ENCODE results near the gene SLC39A11.
A peak's percentile ranks its signal among the peaks of the same experiment; 100 is the strongest.

SLC39A11 gene

DNA sequence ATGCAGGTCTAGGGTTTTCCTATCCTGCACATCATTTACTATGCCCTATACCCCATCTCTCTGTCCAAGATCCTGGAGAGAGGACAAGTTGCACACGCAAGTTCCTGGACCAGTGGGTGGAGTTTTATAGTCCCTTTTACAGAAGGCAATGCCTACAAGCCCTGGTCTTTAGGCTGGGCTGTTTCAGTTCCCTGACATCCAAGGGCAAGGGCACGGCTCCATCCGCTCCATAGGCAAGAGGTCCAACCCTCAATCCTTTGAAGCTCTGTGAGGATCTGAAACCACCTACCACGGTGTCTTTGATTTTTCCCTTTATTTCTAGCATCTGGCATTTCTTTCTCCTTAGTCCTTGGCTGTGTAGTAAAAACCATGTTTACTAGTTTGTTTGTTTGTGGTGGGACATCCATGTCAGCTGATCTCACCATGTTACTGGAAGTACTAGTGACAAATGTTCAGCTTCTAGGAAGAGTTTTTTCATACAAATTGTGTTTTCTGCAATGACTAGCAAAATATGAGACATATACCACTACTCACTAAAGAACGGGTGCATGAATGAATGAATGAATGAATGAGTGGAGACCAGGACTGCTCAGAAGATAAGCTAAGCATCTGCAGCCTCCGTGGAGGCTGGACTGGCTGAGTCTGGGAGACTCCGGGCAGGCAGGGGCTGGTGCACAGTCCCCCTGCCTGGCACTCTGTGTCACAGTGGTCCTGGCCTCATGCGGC lies 359.4 kb downstream of the SLC39A11 start:
- Histone ChIP-seq H3K9ac (ENCODE audit: low read length) (no peak overlapping the region), H3K36me3 (replicated peaks; ENCODE audit: insufficient read depth, low read length) (no peaks in the 10 kb centered on the region), H3K4me2 (ENCODE audit: low read depth, low read length) (no peak overlapping the region), H3K27ac (ENCODE audit: low read length) (no peak overlapping the region), H3K27me3 (replicated peaks; ENCODE audit: insufficient read depth, low read length) (no peaks in the 10 kb centered on the region), H3K4me1 (ENCODE audit: low read length) (peaks cover under 1% of the 10 kb centered on the region; the same call in 1 of the 2 replicates), H3K9me3 (replicated peaks; ENCODE audit: insufficient read depth, low read length) (no peaks in the 10 kb centered on the region), H2AFZ (ENCODE audit: low read length) (no peak overlapping the region), H4K20me1 (ENCODE audit: insufficient read depth, low read length) (no peaks in the 10 kb centered on the region), H3F3A (ENCODE audit: insufficient read depth, low read length) (no peaks in the 10 kb centered on the region), H3K79me2 (ENCODE audit: low read length) (no peaks in the 10 kb centered on the region), H3K4me3 (ENCODE audit: low read length) (no peak overlapping the region), H3K9me2 (replicated peaks; ENCODE audit: insufficient read depth, low read length) (no peaks in the 10 kb centered on the region)
- DNase-seq = no peak
- TF ChIP-seq, protein P1, sequence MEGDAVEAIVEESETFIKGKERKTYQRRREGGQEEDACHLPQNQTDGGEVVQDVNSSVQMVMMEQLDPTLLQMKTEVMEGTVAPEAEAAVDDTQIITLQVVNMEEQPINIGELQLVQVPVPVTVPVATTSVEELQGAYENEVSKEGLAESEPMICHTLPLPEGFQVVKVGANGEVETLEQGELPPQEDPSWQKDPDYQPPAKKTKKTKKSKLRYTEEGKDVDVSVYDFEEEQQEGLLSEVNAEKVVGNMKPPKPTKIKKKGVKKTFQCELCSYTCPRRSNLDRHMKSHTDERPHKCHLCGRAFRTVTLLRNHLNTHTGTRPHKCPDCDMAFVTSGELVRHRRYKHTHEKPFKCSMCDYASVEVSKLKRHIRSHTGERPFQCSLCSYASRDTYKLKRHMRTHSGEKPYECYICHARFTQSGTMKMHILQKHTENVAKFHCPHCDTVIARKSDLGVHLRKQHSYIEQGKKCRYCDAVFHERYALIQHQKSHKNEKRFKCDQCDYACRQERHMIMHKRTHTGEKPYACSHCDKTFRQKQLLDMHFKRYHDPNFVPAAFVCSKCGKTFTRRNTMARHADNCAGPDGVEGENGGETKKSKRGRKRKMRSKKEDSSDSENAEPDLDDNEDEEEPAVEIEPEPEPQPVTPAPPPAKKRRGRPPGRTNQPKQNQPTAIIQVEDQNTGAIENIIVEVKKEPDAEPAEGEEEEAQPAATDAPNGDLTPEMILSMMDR (IDR thresholded peaks at IDR 0.05; ENCODE audit: low read length) = no peak
- no peak for TF ChIP-seq EZH2 (optimal IDR thresholded peaks at IDR 0.05; ENCODE audit: low read depth, low read length)
- no peak for TF ChIP-seq EZH2phosphoT487 (IDR thresholded peaks at IDR 0.05; ENCODE audit: low read length)

GRCh38 chr17:72730077-72730476 lies 362.4 kb downstream of the SLC39A11 start:
- no peaks in the 10 kb centered on the region for H4K20me1 ChIP-seq (ENCODE audit: insufficient read depth, low read length)
- H3K4me1 ChIP-seq (ENCODE audit: low read length) = peaks cover 21% of the 10 kb centered on the region
- no peak overlapping the region for H3K4me3 ChIP-seq (ENCODE audit: low read length)
- no peaks in the 10 kb centered on the region for H3K27me3 ChIP-seq (replicated peaks; ENCODE audit: insufficient read depth, low read length)
- H3K9me2 ChIP-seq (replicated peaks; ENCODE audit: insufficient read depth, low read length) = no peaks in the 10 kb centered on the region
- H3K36me3 ChIP-seq (replicated peaks; ENCODE audit: insufficient read depth, low read length) = no peaks in the 10 kb centered on the region
- no peak overlapping the region for H3K9ac ChIP-seq (ENCODE audit: low read length)
- no peak for DNase-seq
- no peaks in the 10 kb centered on the region for H3K79me2 ChIP-seq (ENCODE audit: low read length)
- no peak overlapping the region for H3K4me2 ChIP-seq (ENCODE audit: low read depth, low read length)
- TF ChIP-seq, protein P1 (IDR thresholded peaks at IDR 0.05; ENCODE audit: low read length) = no peak
- TF ChIP-seq EZH2 (optimal IDR thresholded peaks at IDR 0.05; ENCODE audit: low read depth, low read length) (no peak), EZH2phosphoT487 (IDR thresholded peaks at IDR 0.05; ENCODE audit: low read length) (no peak)
- peaks cover 15% of the 10 kb centered on the region for H3F3A ChIP-seq (ENCODE audit: insufficient read depth, low read length)
- no peaks in the 10 kb centered on the region for H3K9me3 ChIP-seq (replicated peaks; ENCODE audit: insufficient read depth, low read length)
- H2AFZ ChIP-seq (ENCODE audit: low read length) = no peak overlapping the region
- H3K27ac ChIP-seq (ENCODE audit: low read length) = no peak overlapping the region

DNA sequence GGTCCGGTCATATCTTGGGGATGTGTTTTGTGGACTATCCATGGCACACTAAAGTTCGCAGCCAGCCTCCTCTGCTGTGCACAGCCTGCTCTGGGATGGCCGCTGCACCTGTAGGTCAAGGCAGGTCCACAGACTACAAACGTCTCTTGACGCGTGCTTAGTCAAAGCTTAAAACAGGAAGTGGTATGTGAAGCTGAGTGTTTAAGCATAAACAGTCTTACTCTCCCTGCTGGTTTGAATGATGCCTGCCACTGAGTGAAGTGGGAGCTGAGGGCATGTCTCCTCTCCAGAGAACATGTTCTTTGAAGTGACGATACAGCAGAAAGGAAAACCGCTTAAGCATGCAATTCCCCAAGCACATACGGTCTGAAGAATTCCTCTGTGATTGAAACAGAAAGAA lies 365.6 kb downstream of the SLC39A11 start:
- Histone ChIP-seq H3K79me2 (ENCODE audit: low read length) (no peaks in the 10 kb centered on the region), H3K9me2 (replicated peaks; ENCODE audit: insufficient read depth, low read length) (no peaks in the 10 kb centered on the region), H4K20me1 (ENCODE audit: insufficient read depth, low read length) (no peaks in the 10 kb centered on the region), H2AFZ (ENCODE audit: low read length) (peak overlapping the region; percentile 66), H3K36me3 (replicated peaks; ENCODE audit: insufficient read depth, low read length) (no peaks in the 10 kb centered on the region), H3K9ac (ENCODE audit: low read length) (peak overlapping the region; percentile 54), H3K27me3 (replicated peaks; ENCODE audit: insufficient read depth, low read length) (no peaks in the 10 kb centered on the region), H3F3A (ENCODE audit: insufficient read depth, low read length) (peaks cover 15% of the 10 kb centered on the region), H3K4me2 (ENCODE audit: low read depth, low read length) (peak overlapping the region; percentile 84), H3K27ac (ENCODE audit: low read length) (peak overlapping the region; percentile 79), H3K9me3 (replicated peaks; ENCODE audit: insufficient read depth, low read length) (no peaks in the 10 kb centered on the region), H3K4me3 (ENCODE audit: low read length) (peak overlapping the region; percentile 51), H3K4me1 (ENCODE audit: low read length) (peaks cover 21% of the 10 kb centered on the region)
- TF ChIP-seq, protein P1 (IDR thresholded peaks at IDR 0.05; ENCODE audit: low read length) = peak; percentile 28
- TF ChIP-seq EZH2 (optimal IDR thresholded peaks at IDR 0.05; ENCODE audit: low read depth, low read length) (no peak), EZH2phosphoT487 (IDR thresholded peaks at IDR 0.05; ENCODE audit: low read length) (no peak)
- peak; percentile 92 for DNase-seq

All from MM.1S (cell line).